Activated T-cell treated with anti-CD3 and anti-CD28 coated beads for 48 hours (primary cell): ENCODE measurements around the gene ILF3.
"Not testable (repeated sequence)": the region's sequence is repeated elsewhere in the genome, so short reads cannot be mapped to it uniquely, and the experiment has no call there.

Experiments used
- DNase-seq: peaks from one replicate; pipeline ENCODE4 v3.0.0-alpha.2; 2020; ENCODE audit warnings: low read depth

The ILF3 gene

DNA sequence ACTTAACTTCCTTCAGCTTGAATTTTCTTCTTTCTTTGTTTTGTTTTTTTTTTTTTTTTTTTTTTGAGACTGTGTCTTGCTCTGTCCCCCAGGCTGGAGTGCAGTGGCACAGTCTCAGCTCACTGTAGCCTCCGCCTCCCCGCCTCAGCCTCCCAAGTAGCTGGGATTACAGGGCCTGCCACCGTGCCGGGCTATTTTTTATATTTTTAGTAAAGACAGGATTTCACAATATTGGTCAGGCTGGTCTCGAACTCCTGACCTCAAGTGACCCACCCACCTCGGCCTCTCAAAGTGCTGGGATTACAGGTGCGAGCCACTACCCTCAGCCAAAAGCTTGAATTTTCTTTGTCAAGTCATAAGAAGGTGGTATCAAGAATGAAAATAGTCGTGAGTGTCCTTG is 21.1 kb downstream of the ILF3 start:
- DNase-seq, result not testable (repeated sequence)

GRCh38 chr19:10677751-10678150 is 23.6 kb downstream of the ILF3 start:
- no peak for DNase-seq

- DNase-seq, result no peak
Measured at GRCh38 chr19:10678813-10679212, 24.7 kb downstream of the ILF3 start.

DNA sequence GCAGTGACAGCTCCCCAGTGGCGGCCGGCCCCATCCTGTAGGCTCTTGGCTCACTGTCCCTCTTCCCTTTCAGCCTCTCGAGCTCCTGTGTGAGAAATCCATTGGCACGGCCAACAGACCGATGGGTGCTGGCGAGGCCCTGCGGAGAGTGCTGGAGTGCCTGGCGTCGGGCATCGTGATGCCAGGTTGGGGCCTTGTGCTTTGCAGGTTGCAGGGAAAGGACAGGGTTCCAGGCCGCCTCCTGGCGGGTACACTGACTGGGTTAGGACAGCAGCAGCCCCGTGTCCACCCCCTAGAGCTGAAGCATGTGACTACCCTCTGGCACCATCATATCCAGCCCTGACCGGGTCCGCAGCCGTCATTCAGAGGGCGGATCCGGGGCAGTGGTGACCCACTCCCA is 25.6 kb downstream of the ILF3 start:
- no peak for DNase-seq

- DNase-seq, result no peak
Measured at GRCh38 chr19:10680545-10681135, 26.5 kb downstream of the ILF3 start.

GRCh38 chr19:10681658-10682057 is 27.5 kb downstream of the ILF3 start:
- no peak for DNase-seq

DNA sequence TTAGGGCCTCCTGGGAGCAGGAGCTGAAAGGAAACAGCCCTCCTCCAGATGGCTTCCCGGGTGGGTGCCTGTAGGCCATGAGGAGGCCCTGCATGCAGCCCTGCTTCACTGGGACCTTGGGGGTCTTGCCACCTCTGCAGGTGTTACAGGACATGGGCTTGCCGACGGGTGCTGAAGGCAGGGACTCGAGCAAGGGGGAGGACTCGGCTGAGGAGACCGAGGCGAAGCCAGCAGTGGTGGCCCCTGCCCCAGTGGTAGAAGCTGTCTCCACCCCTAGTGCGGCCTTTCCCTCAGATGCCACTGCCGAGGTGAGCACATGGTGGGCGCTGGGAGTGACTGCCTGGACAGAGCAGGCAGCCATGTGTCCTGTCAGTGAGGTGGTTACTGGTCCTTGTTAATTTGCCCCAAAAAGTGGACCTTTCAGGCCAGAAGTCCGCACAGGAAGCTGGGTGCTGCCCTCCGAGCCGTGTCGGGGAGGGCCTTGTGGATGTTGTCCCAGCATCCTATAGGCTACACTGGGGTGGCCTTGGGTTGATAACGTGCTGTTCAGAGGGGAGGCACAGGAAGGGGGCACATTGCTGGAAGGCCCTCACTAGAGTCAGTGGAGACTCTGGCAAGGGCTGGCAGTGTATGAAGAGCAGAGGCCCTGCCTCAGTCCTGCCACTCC is 28.4 kb downstream of the ILF3 start:
- no peak for DNase-seq

GRCh38 chr19:10683064-10683426 is 28.9 kb downstream of the ILF3 start:
- DNase-seq, result no peak

GRCh38 chr19:10683582-10683981 is 29.4 kb downstream of the ILF3 start:
- no peak for DNase-seq

DNA sequence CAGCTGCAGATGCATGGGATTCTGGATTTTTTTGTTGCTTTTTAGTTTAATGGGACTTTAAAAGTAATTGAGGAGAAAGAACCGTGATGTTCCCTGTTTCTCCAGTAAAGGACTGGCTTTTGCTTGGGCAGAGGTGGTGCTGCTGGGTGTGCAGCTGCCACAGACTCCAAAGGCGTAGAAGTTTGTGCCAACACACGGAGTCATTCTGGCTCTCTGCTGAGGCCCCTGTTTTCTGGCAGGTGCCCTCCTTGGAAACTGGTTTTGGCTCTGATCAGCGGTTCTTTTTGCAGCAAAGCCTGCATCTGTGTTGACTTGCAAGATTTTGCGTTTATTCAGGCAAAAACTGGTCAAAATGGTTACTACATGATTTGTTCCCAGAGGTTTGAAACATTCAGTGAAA is 31.1 kb downstream of the ILF3 start:
- DNase-seq, result no peak

- DNase-seq, result no peak
Measured at GRCh38 chr19:10686193-10686592, 32.0 kb downstream of the ILF3 start.

GRCh38 chr19:10686661-10687517 is 32.7 kb downstream of the ILF3 start:
- DNase-seq, result no peak

- no peak for DNase-seq
Measured at GRCh38 chr19:10687518-10688288, 33.6 kb downstream of the ILF3 start.

- DNase-seq, result no peak
Measured at GRCh38 chr19:10688545-10689280, 34.6 kb downstream of the ILF3 start.

- DNase-seq, result no peak
Measured at GRCh38 chr19:10690341-10690781, 36.2 kb downstream of the ILF3 start.

DNA sequence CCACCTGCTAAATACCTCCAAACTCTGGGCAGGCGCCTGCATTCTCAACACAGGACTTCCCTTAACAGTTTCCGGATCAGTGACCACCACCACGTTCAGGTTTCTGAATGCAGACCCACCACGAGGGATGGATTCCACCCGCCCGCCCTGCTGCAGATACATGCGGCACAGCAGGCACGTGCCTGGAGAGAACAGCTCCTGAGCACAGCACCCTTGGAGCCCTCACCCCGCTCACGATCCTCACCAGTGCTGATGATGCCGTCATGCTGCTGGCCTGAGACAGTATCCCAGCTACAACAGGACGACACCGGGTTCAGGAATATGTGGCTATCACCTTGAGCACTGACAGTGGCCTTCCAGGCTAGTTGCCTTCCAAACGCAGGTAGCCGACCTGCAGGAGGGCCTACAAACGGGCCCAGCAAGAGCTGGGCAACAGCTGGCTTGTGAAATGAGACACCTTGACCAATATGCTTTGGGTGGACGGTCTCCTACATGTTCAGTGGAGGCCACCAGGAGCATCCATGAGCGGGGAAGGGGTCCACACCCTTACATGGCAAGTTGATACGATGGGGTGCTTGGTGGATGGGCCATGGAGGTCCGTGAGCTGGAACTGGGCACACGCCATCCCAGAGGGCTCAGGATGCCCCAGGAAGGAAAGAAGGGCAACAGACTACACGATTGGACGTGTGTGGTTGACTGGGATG is 37.2 kb downstream of the ILF3 start:
- DNase-seq, result no peak

- DNase-seq, result no peak
Measured at GRCh38 chr19:10691883-10692282, 37.7 kb downstream of the ILF3 start.

GRCh38 chr19:10692673-10693264 is 38.6 kb downstream of the ILF3 start:
- no peak for DNase-seq

DNA sequence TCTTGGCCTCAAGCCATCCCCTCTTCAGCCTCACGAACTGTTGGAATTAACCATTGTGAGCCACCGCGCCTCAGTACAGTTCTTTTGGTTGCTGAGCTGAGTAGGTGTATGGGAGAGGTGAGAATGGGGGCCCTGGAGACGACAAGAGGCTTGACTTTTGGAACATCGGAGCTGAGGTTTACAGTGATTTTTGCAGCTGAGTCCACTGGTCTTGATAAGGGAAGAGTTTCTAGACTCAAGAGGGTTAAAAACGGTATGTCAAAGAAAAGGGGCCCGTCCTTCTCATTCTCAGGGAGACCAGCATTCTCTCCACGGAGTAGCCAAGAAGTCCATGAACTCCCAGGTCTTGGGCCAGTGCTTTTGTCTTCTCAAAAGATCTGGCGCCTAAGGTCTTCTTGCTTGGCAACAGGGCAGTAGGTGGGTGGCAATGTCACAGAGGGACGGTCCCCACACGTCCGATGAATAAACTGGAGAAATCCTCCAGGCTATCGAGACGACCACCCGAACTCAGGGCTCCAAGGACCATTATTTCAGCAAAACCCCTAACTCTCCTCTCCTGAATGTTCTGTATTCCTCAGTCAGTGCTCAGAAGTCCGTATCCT is 40.7 kb downstream of the ILF3 start:
- no peak for DNase-seq
